ENCODE measurements around the gene DPCD.

- TF ChIP-seq CTCF (IDR thresholded peaks at IDR 0.05), result no peak
- no peak for TF ChIP-seq POLR2A (IDR thresholded peaks at IDR 0.05)
Measured at GRCh38 chr10:101552442-101552841, 35.7 kb upstream of the DPCD start.
